A549 (cell line): ENCODE data around the gene GATM. TPM values are rescaled to one million over a fixed set of nuclear protein-coding genes. Genes with fewer than 3 reads are reported as not detected.
A peak's percentile ranks its signal among the peaks of the same experiment; 100 is the strongest.

Source experiments
- ATAC-seq, 2 experiments: fragments of 200-7000 bp in 1 of 2; fragments of >200 bp in 1 of 2; cut with Nextera tagmentation in 1 of 2; cut with Tn5 transposase in 1 of 2; 3 replicates each; pipeline versions ENCODE4 v1.8.0 to v1.9.1; 2018 to 2020; ENCODE audit warnings: mild to moderate bottlenecking in 1 of 2, moderate library complexity in 1 of 2
- CTCF ChIA-PET: fragments of 300-600 bp; sonication (Branson Sonifier 250); formaldehyde crosslinking; extraction: SDS; loops from one replicate; lab custom pipeline; 2021; ENCODE audit warnings: antibody characterized with exemption, inconsistent platforms; lab: Yijun Ruan, JAX
- POLR2A ChIA-PET: fragments of 350-600 bp; formaldehyde crosslinking; extraction: SDS; loops from one replicate; lab custom pipeline; 2021; ENCODE audit warnings: antibody characterized with exemption, inconsistent platforms; lab: Yijun Ruan, JAX
- DNase-seq, 2 experiments: peaks; one replicate each; pipeline versions ENCODE4 v3.0.0 to v3.0.0-alpha.2; 2011 to 2016; ENCODE audit warnings: low read depth in 1 of 2, low spot score in 1 of 2
- FAIRE-seq: peaks from 2 replicates; lab custom pipeline; 2011; peaks lifted over from hg19 to GRCh38; lab: Jason Lieb, UNC
- H3K27ac ChIP-seq, 2 experiments: fragments of >200 bp; sonication (Bioruptor Twin); formaldehyde crosslinking; 3 replicates each; pipeline ENCODE4 v1.5.1; 2016 to 2017
- H3K4me1 ChIP-seq: fragments of >200 bp; sonication (Bioruptor Twin); formaldehyde crosslinking; 3 replicates; pipeline ENCODE4 v1.6.1; 2016
- H3K4me2 ChIP-seq: fragments of >200 bp; sonication (Bioruptor Twin); formaldehyde crosslinking; 3 replicates; pipeline ENCODE4 v1.6.1; 2016
- H3K4me3 ChIP-seq: fragments of >200 bp; sonication (Bioruptor Twin); formaldehyde crosslinking; 3 replicates; pipeline ENCODE4 v1.5.1; 2016
- H3K9me3 ChIP-seq: fragments of >200 bp; sonication (Bioruptor Twin); formaldehyde crosslinking; 3 replicates; pipeline ENCODE4 v1.6.1; 2016
- ATOH8 ChIP-seq: fragments of 250-450 bp; sonication (Bioruptor Pico); IDR thresholded peaks from 2 replicates; pipeline ENCODE4 v1.5.0; 2020; ENCODE audit warnings: low read depth, mild to moderate bottlenecking, moderate library complexity
- CHD2 ChIP-seq: fragments of 150-350 bp; IDR thresholded peaks from 2 replicates; pipeline ENCODE4 v1.6.1; 2014; ENCODE audit warnings: low read length; ENCODE audit not compliant: partially characterized antibody
- CHD4 ChIP-seq: fragments of 200-600 bp; sonication (generic); IDR thresholded peaks from 2 replicates; pipeline ENCODE4 v1.6.1; 2016; ENCODE audit warnings: antibody characterized with exemption, mild to moderate bottlenecking, borderline replicate concordance
- HDAC2 ChIP-seq: fragments of 200-600 bp; sonication (generic); IDR thresholded peaks from 2 replicates; pipeline ENCODE4 v1.6.1; 2016
- HEYL ChIP-seq: fragments of 250-450 bp; sonication (Bioruptor Pico); IDR thresholded peaks from 2 replicates; pipeline ENCODE4 v1.8.0; 2021; ENCODE audit warnings: mild to moderate bottlenecking, moderate library complexity
- HOXA7 ChIP-seq: fragments of 250-450 bp; sonication (Bioruptor Pico); IDR thresholded peaks from 2 replicates; pipeline ENCODE4 v1.5.0; 2020; ENCODE audit warnings: mild to moderate bottlenecking, moderate library complexity
- JUNB ChIP-seq: fragments of >200 bp; sonication (Bioruptor Twin); formaldehyde crosslinking; IDR thresholded peaks from 2 replicates; pipeline ENCODE4 v1.6.1; 2016
- MAFK ChIP-seq: fragments of 450-650 bp; IDR thresholded peaks from 2 replicates; pipeline ENCODE4 v1.6.1; 2014; ENCODE audit not compliant: partially characterized antibody
- MAZ ChIP-seq: fragments of 150-350 bp; IDR thresholded peaks from 2 replicates; pipeline ENCODE4 v1.6.1; 2014; ENCODE audit warnings: antibody characterized with exemption, low read depth, low read length, borderline replicate concordance
- MYC ChIP-seq: IDR thresholded peaks from 2 replicates; pipeline ENCODE4 v1.6.1; 2012; ENCODE audit warnings: mild to moderate bottlenecking, inconsistent platforms, low read length, improper control_type of control experiment, borderline replicate concordance
- NFE2L2 ChIP-seq: fragments of 150-350 bp; conservative IDR thresholded peaks from 2 replicates; pipeline ENCODE4 v1.6.1; 2014; ENCODE audit warnings: low read length
- RAD21 ChIP-seq, 2 experiments: fragments of >200 bp in 1 of 2; sonication (Bioruptor Twin) in 1 of 2; formaldehyde crosslinking in 1 of 2; IDR thresholded peaks in 1 of 2; conservative IDR thresholded peaks in 1 of 2; 2 replicates in 1 of 2; 3 replicates in 1 of 2; pipeline ENCODE4 v1.6.1; 2012 to 2018; ENCODE audit warnings: inconsistent platforms in 1 of 2
- ZFP36 ChIP-seq: fragments of 450-650 bp; IDR thresholded peaks from 2 replicates; pipeline ENCODE4 v1.6.1; 2014; ENCODE audit warnings: borderline replicate concordance; ENCODE audit not compliant: partially characterized antibody
- WGBS: methylation state at CpG from one replicate; pipeline ENCODE4 v1.1.6; 2017; ENCODE audit errors: missing lambda C conversion rate; 5-methylcytosine and 5-hydroxymethylcytosine counted together
- polyA plus RNA-seq, 4 experiments: library from polyadenylated mRNA; depleted of rRNA in 3 of 4; stranded (reverse); fragments of >200 nt; fragmentation: RNase III in 1 of 4; extraction: RNeasy Plus Mini Kit Qiagen cat#74134 plus additional on column Dnase treatment in 1 of 4; gene quantifications; 2 replicates in 3 of 4; 3 replicates in 1 of 4; pipeline ENCODE4 v1.2.3, GENCODE V29; 2011 to 2017
- TF ChIP-seq, protein P1 (sequence below): IDR thresholded peaks from 2 replicates; pipeline ENCODE4 v1.6.1; 2012
- TF ChIP-seq, protein P2 (sequence below): fragments of 200-600 bp; sonication (generic); IDR thresholded peaks from 2 replicates; pipeline ENCODE4 v1.6.1; 2016; ENCODE audit warnings: antibody characterized with exemption, mild to moderate bottlenecking, moderate library complexity
- TF ChIP-seq, protein P3 (sequence below): fragments of 250-450 bp; sonication (Bioruptor Pico); IDR thresholded peaks from 2 replicates; pipeline ENCODE4 v1.5.0; 2021; ENCODE audit warnings: mild to moderate bottlenecking, moderate library complexity, borderline replicate concordance

The GATM gene
- polyA plus RNA-seq, 2 of the 4 experiments (the other 2 are of a cell fraction), result 4.0 to 6.5 TPM

- TF ChIP-seq CHD2 (no peak), MYC (no peak)
- TF ChIP-seq, protein P1, sequence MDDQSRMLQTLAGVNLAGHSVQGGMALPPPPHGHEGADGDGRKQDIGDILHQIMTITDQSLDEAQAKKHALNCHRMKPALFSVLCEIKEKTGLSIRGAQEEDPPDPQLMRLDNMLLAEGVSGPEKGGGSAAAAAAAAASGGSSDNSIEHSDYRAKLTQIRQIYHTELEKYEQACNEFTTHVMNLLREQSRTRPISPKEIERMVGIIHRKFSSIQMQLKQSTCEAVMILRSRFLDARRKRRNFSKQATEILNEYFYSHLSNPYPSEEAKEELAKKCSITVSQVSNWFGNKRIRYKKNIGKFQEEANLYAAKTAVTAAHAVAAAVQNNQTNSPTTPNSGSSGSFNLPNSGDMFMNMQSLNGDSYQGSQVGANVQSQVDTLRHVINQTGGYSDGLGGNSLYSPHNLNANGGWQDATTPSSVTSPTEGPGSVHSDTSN, result no peak
Observed at GRCh38 chr15:45409596-45409995, 31.3 kb upstream of the GATM start (continued).

DNA sequence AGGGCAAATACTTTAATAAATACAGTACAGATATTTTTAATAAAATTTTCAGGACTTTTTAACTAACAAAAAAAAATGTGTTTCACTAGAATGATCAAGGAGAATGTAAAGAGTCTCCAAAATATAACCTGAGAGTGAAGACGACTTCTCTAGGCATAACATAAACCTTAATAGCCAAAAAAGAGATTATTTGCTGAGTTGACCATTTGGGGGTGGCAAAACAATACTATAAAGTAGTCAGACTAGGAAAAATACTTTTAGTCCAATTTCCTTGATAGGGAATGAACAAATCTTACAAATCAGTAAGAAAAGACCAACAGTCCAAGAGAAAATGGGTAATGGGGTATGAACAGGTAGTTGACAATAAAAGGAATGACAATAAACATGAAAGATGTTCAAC, 29.4 kb upstream of the GATM start:
- ATAC-seq, result no peak
- no peak for FAIRE-seq
- Histone ChIP-seq H3K4me2 (no peak overlapping the region), H3K4me3 (no peak overlapping the region), H3K4me1 (peaks cover 8% of the 10 kb centered on the region; the same call in 1 of the 3 replicates), H3K9me3 (no peaks in the 10 kb centered on the region), H3K27ac (no peak overlapping the region)
- no peak for DNase-seq
- TF ChIP-seq MAFK, result peak; percentile 55
- TF ChIP-seq HOXA7 (CRISPR knock-in tag), result no peak
- ChIA-PET POLR2A (no interaction called here), CTCF (interaction anchor here (0.6 to 1.1 kb wide), 2 partner anchors 203 to 383 kb away, joined by 3 to 4 read pairs; no protein-coding TSS in a partner anchor)
- 90% methylated on average over 1 of the region's 1 CpG for whole genome bisulfite sequencing

GRCh38 chr15:45402955-45403877, 24.9 kb upstream of the GATM start:
- 0% methylated on average over 9 of the region's 79 CpGs for WGBS
- peak overlapping the region; percentile 93 to 98 for H3K27ac ChIP-seq
- ATAC-seq (peak; percentile 51 to 55), DNase-seq (peak; percentile 15 to 37), FAIRE-seq (no peak)
- no peaks in the 10 kb centered on the region for H3K9me3 ChIP-seq
- CTCF ChIA-PET, result interaction anchor here (0.5 to 5.6 kb wide), 8 partner anchors 9 to 665 kb away, joined by 4 to 43 read pairs (median 7); no protein-coding TSS in a partner anchor
- H3K4me3 ChIP-seq, result peak overlapping the region; percentile 93
- POLR2A ChIA-PET, result interaction anchor here (1.5 to 2.4 kb wide), 3 partner anchors 25 to 240 kb away, joined by 8 to 14 read pairs (median 8); partner anchors contain the start of gene GATM
- TF ChIP-seq HDAC2 (no peak), CHD4 (no peak), MAZ (no peak), RAD21 (conservative IDR thresholded peaks at IDR 0.05 in 1 of 2, IDR thresholded peaks at IDR 0.05 in 1 of 2) (no peak), JUNB (no peak), ZFP36 (no peak), MYC (no peak), NFE2L2 (no peak), MAFK (no peak), ATOH8 (CRISPR knock-in tag) (no peak), HEYL (CRISPR knock-in tag) (no peak)
- TF ChIP-seq, protein P2, sequence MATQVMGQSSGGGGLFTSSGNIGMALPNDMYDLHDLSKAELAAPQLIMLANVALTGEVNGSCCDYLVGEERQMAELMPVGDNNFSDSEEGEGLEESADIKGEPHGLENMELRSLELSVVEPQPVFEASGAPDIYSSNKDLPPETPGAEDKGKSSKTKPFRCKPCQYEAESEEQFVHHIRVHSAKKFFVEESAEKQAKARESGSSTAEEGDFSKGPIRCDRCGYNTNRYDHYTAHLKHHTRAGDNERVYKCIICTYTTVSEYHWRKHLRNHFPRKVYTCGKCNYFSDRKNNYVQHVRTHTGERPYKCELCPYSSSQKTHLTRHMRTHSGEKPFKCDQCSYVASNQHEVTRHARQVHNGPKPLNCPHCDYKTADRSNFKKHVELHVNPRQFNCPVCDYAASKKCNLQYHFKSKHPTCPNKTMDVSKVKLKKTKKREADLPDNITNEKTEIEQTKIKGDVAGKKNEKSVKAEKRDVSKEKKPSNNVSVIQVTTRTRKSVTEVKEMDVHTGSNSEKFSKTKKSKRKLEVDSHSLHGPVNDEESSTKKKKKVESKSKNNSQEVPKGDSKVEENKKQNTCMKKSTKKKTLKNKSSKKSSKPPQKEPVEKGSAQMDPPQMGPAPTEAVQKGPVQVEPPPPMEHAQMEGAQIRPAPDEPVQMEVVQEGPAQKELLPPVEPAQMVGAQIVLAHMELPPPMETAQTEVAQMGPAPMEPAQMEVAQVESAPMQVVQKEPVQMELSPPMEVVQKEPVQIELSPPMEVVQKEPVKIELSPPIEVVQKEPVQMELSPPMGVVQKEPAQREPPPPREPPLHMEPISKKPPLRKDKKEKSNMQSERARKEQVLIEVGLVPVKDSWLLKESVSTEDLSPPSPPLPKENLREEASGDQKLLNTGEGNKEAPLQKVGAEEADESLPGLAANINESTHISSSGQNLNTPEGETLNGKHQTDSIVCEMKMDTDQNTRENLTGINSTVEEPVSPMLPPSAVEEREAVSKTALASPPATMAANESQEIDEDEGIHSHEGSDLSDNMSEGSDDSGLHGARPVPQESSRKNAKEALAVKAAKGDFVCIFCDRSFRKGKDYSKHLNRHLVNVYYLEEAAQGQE, result no peak
- TF ChIP-seq, protein P3, sequence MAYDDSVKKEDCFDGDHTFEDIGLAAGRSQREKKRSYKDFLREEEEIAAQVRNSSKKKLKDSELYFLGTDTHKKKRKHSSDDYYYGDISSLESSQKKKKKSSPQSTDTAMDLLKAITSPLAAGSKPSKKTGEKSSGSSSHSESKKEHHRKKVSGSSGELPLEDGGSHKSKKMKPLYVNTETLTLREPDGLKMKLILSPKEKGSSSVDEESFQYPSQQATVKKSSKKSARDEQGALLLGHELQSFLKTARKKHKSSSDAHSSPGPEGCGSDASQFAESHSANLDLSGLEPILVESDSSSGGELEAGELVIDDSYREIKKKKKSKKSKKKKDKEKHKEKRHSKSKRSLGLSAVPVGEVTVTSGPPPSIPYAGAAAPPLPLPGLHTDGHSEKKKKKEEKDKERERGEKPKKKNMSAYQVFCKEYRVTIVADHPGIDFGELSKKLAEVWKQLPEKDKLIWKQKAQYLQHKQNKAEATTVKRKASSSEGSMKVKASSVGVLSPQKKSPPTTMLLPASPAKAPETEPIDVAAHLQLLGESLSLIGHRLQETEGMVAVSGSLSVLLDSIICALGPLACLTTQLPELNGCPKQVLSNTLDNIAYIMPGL (CRISPR knock-in tag), result no peak
- H3K4me2 ChIP-seq, result peak overlapping the region; percentile 90
- peaks cover 12% of the 10 kb centered on the region; the same call in 2 of the 3 replicates for H3K4me1 ChIP-seq
